HL-60/S4 treated with phorbol 12-myristate 13-acetate at 8.2 ng/mL for 4 days and 3 days (cell line): ENCODE data around the gene ADAMTSL3.
"Not testable (repeated sequence)": the region's sequence is repeated elsewhere in the genome, so short reads cannot be mapped to it uniquely, and the experiment has no call there.

Experiments
- in situ Hi-C: fragments of 300-500 bp; cut with MboI; formaldehyde crosslinking; loops from 2 replicates; pipeline ENCODE4 v1.15.0; 2022; ENCODE audit warnings: low sequenced_read_pairs

ADAMTSL3 gene

GRCh38 chr15:84079885-84080777 lies 426.2 kb downstream of the ADAMTSL3 start:
- in situ Hi-C loops, result no loop called here

- in situ Hi-C loops, result not testable (repeated sequence)
Observed at GRCh38 chr15:84080778-84081084, 426.8 kb downstream of the ADAMTSL3 start.

DNA sequence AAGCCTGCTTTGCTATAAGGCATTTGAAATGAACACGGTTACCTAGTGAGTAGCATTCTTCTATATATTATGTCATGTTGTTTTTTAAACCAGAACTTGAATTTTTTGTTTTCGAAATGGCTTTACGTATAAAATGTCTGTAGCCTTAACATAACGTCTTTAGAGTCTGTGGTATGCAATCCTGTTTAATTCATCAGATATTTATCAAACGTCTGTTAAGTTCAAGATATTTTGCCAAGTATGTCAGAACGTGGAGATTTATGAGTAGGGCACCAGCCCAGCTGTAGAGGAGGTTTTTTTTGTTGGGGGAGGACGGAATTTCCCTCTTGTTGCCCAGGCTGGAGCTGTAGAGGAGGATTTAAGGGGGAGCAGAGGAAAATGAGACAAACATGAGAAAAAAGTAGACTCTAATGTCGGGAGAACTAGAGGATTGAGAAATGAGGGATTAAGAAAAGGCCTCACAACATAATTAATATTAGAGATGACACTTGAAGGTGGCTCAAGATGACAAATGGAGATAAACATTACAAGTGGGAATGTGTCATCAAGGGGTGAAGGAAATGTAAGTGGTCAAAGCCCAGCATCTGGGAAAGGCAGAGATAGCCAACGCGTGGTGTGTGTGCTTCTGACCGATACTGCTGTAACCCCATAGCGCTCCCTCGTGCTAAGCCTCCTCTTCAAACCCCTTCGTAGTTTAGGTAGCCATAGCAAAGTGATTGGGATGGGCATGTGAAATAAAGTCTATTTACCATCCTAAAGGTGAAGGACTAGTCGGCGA lies 427.7 kb downstream of the ADAMTSL3 start:
- in situ Hi-C loops, result no loop called here

DNA sequence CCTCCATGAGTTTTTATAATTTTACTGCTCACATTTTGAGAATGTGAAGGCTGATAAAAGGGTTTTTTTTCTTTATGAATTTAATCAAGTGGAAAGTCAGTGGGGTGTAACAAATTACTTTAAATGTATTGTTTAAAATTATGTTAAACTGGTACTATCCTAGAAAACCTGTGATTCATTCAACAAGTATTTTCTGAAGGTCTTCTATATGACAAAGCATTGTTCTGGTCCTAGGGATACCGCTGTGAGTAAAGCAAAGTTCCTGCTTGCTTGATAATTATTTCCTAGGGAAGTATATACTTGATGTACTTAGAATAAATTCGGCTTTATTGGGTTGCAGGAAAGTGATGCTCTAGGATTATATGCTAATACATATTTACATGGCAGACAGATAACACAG lies 428.8 kb downstream of the ADAMTSL3 start:
- in situ Hi-C loops, result no loop called here

- in situ Hi-C loops, result not testable (repeated sequence)
Observed at GRCh38 chr15:84086071-84086470, 432.1 kb downstream of the ADAMTSL3 start.
